SU-DHL-6 (cell line): ENCODE data around the gene KDM6A.

Experiments used
- EZH2phosphoT487 ChIP-seq: fragments of 200-600 bp; sonication (generic), shearing (Covaris generic); conservative IDR thresholded peaks from 2 replicates; pipeline ENCODE4 v1.6.1; 2018; ENCODE audit warnings: mild to moderate bottlenecking, antibody characterized with exemption, low read length, moderate library complexity, mixed read lengths
- TF ChIP-seq, protein P1 (sequence below): fragments of 200-600 bp; sonication (generic); IDR thresholded peaks from one replicate; pipeline ENCODE4 v1.5.1; 2017; ENCODE audit warnings: antibody characterized with exemption, mild to moderate bottlenecking, low read length, moderate library complexity; ENCODE audit not compliant: insufficient read depth, poor library complexity, severe bottlenecking

GRCh38 chrX:44882635-44883034 lies 9.6 kb downstream of the KDM6A start:
- TF ChIP-seq, protein P1, sequence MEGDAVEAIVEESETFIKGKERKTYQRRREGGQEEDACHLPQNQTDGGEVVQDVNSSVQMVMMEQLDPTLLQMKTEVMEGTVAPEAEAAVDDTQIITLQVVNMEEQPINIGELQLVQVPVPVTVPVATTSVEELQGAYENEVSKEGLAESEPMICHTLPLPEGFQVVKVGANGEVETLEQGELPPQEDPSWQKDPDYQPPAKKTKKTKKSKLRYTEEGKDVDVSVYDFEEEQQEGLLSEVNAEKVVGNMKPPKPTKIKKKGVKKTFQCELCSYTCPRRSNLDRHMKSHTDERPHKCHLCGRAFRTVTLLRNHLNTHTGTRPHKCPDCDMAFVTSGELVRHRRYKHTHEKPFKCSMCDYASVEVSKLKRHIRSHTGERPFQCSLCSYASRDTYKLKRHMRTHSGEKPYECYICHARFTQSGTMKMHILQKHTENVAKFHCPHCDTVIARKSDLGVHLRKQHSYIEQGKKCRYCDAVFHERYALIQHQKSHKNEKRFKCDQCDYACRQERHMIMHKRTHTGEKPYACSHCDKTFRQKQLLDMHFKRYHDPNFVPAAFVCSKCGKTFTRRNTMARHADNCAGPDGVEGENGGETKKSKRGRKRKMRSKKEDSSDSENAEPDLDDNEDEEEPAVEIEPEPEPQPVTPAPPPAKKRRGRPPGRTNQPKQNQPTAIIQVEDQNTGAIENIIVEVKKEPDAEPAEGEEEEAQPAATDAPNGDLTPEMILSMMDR, result no peak
- TF ChIP-seq EZH2phosphoT487, result no peak
